HL-60 (cell line): ENCODE results near the gene RTL10.

Experiments used
- DNase-seq, 2 experiments: peaks; one replicate each; pipeline ENCODE4 v3.0.0-alpha.2; 2010 to 2020; ENCODE audit warnings: low read depth in 1 of 2, low spot score in 1 of 2
- H3K27ac ChIP-seq: fragments of 250-450 bp; sonication (Bioruptor Pico); replicated peaks from 2 replicates; pipeline ENCODE4 v1.5.1; 2020; ENCODE audit warnings: mild to moderate bottlenecking, moderate library complexity
- H3K27me3 ChIP-seq: fragments of 250-450 bp; sonication (Bioruptor Pico); 2 replicates; pipeline ENCODE4 v1.5.1; 2021; ENCODE audit warnings: mild to moderate bottlenecking, moderate library complexity; ENCODE audit not compliant: insufficient read depth, poor library complexity, severe bottlenecking
- H3K4me3 ChIP-seq: replicated peaks from 2 replicates; pipeline ENCODE4 v1.5.1; 2011; ENCODE audit warnings: mild to moderate bottlenecking, control low read depth, low read length; ENCODE audit not compliant: insufficient read depth
- GABPA ChIP-seq: IDR thresholded peaks from 2 replicates; pipeline ENCODE4 v1.6.1; 2012; ENCODE audit warnings: low read depth
- POLR2AphosphoS5 ChIP-seq: IDR thresholded peaks from 2 replicates; pipeline ENCODE4 v1.6.1; 2012; ENCODE audit warnings: low read depth
- SPI1 ChIP-seq: IDR thresholded peaks from 2 replicates; pipeline ENCODE4 v1.6.1; 2012; ENCODE audit warnings: low read depth, mild to moderate bottlenecking, borderline replicate concordance
- TF ChIP-seq, protein P1 (sequence below): IDR thresholded peaks from one replicate; pipeline ENCODE4 v1.5.1; 2011; ENCODE audit warnings: low read length, control low read depth, inconsistent platforms; ENCODE audit not compliant: insufficient read depth
- TF ChIP-seq, protein P2 (sequence below): IDR thresholded peaks from 2 replicates; pipeline ENCODE4 v1.6.1; 2012; ENCODE audit warnings: low read depth; ENCODE audit not compliant: insufficient replicate concordance

RTL10 gene

DNA sequence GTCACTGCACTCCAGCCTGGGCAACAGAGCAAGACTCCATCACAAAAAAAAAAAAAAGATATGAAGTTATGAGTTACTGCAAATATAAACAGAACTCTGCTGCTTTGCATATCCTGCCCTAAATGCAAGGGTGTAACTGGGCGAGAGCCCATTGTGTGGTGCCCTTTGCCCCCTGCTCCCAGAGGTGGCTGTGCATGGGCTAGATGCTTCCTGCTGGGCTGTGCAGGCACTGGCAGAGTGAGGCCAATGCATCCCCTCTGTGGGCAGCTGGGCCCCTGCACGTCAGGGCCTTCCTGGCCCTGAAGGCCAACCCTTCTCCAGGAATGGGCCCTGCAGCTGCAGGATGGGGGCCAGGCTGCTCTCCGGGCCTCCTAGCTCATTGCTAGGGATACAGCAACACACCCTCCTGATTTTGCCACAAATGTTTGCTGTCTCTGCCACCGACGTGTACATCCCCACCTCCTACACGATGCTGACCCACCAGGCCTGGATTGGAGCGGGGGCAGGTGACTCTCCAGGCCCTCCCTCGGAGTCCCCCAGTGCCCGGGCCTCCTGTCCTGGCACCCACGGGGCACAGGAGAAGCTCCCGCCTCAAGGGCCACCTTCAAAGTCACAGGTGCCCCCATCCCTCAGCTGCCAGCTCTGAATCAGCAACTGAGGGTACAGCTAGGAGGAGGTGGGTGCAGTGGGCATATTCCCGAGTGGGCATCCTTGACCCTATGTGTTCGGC lies 46.2 kb upstream of the RTL10 start:
- H3K4me3 ChIP-seq, result no peak overlapping the region
- no peak for TF ChIP-seq GABPA
- TF ChIP-seq, protein P1, sequence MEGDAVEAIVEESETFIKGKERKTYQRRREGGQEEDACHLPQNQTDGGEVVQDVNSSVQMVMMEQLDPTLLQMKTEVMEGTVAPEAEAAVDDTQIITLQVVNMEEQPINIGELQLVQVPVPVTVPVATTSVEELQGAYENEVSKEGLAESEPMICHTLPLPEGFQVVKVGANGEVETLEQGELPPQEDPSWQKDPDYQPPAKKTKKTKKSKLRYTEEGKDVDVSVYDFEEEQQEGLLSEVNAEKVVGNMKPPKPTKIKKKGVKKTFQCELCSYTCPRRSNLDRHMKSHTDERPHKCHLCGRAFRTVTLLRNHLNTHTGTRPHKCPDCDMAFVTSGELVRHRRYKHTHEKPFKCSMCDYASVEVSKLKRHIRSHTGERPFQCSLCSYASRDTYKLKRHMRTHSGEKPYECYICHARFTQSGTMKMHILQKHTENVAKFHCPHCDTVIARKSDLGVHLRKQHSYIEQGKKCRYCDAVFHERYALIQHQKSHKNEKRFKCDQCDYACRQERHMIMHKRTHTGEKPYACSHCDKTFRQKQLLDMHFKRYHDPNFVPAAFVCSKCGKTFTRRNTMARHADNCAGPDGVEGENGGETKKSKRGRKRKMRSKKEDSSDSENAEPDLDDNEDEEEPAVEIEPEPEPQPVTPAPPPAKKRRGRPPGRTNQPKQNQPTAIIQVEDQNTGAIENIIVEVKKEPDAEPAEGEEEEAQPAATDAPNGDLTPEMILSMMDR, result no peak
- H3K27ac ChIP-seq, result no peak overlapping the region
- H3K27me3 ChIP-seq, result no peaks in the 10 kb centered on the region
- no peak for DNase-seq

DNA sequence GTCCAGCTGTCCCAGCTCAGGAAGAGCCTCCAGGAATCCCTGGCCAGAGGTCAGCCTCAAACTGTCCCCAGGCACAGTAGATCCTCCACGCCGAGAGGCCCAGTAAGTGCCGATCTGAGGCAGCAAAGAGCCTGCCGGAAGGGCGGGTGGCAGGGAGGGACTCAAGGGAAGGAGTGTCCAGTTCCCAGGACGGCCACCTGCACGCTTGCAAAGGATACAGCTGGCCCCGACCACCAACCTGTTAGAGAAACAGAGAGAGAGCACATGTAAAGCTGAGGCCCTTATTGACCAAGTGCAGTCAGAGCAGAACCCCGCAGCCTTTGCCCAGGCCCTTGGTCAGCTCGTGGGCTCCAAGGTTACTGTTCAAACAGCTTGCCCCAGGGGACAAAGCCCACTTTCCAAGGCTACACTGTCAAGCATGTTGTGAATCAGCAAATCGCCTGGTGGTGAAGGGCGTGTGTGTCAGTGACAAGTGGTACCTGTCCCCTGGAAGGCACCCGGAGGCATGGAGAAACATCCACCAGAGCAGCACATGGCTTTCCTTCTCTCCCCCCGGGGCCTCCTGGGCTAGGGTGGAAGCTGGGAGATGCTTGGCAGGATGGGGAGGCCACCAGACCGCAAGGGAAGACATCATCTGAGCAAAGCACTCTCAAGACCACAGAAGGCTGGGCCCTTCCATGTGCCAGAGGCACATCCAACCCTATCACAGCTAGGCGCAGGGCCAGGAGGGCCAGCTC lies 44.3 kb upstream of the RTL10 start:
- no peak for TF ChIP-seq SPI1
- TF ChIP-seq POLR2AphosphoS5, result no peak
- TF ChIP-seq, protein P1, result no peak
- TF ChIP-seq GABPA, result no peak
- TF ChIP-seq, protein P2, sequence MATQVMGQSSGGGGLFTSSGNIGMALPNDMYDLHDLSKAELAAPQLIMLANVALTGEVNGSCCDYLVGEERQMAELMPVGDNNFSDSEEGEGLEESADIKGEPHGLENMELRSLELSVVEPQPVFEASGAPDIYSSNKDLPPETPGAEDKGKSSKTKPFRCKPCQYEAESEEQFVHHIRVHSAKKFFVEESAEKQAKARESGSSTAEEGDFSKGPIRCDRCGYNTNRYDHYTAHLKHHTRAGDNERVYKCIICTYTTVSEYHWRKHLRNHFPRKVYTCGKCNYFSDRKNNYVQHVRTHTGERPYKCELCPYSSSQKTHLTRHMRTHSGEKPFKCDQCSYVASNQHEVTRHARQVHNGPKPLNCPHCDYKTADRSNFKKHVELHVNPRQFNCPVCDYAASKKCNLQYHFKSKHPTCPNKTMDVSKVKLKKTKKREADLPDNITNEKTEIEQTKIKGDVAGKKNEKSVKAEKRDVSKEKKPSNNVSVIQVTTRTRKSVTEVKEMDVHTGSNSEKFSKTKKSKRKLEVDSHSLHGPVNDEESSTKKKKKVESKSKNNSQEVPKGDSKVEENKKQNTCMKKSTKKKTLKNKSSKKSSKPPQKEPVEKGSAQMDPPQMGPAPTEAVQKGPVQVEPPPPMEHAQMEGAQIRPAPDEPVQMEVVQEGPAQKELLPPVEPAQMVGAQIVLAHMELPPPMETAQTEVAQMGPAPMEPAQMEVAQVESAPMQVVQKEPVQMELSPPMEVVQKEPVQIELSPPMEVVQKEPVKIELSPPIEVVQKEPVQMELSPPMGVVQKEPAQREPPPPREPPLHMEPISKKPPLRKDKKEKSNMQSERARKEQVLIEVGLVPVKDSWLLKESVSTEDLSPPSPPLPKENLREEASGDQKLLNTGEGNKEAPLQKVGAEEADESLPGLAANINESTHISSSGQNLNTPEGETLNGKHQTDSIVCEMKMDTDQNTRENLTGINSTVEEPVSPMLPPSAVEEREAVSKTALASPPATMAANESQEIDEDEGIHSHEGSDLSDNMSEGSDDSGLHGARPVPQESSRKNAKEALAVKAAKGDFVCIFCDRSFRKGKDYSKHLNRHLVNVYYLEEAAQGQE, result no peak
- Histone ChIP-seq H3K4me3 (no peak overlapping the region), H3K27me3 (no peaks in the 10 kb centered on the region), H3K27ac (no peak overlapping the region)
- no peak for DNase-seq

DNA sequence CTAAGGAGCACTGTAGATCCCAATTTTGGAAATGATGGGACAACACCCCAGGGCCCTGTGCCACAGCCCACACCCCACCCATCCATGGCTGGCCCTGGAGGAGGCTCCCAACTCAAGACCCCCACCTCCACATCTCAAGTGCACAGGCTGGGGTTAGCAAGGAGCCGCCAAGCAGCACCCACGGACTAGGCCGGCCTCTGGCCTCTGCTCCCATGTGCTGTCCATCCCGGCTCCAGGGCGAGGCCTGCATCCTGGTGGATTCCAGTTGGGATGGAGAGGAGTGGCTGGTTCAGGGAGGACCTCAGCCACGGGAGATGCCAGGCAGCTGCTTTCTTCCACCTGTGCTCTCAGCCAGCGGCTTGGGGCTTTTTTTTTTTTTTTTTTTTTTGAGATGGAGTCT lies 43.5 kb upstream of the RTL10 start:
- DNase-seq, result no peak
- Histone ChIP-seq H3K27ac (no peak overlapping the region), H3K4me3 (no peak overlapping the region), H3K27me3 (no peaks in the 10 kb centered on the region)
- TF ChIP-seq, protein P1, result no peak
- no peak for TF ChIP-seq SPI1
- TF ChIP-seq GABPA, result no peak
- TF ChIP-seq, protein P2, result no peak
- TF ChIP-seq POLR2AphosphoS5, result no peak
